HCT116 (cell line): ENCODE data around the gene MIA3.

ENCODE experiments used
- CBX3 ChIP-seq: IDR thresholded peaks from 2 replicates; pipeline ENCODE4 v1.6.1; 2012; ENCODE audit warnings: low read depth
- CTCF ChIP-seq, 3 experiments: fragments of 200-600 bp in 1 of 3; sonication (generic) in 1 of 3; IDR thresholded peaks in 2 of 3; conservative IDR thresholded peaks in 1 of 3; 2 replicates each; pipeline ENCODE4 v1.5.1; 2012 to 2017; ENCODE audit warnings: low read depth in 2 of 3, low read length in 2 of 3, antibody characterized with exemption in 1 of 3, borderline replicate concordance in 1 of 3, control low read depth in 1 of 3, mild to moderate bottlenecking in 1 of 3, mixed read lengths in 1 of 3, mixed run types in 1 of 3, moderate library complexity in 1 of 3; ENCODE audit not compliant: insufficient read depth in 1 of 3
- EZH2 ChIP-seq: fragments of 200-600 bp; sonication (generic); IDR thresholded peaks from 2 replicates; pipeline ENCODE4 v1.6.1; 2017; ENCODE audit warnings: antibody characterized with exemption, mixed run types
- FOSL1 ChIP-seq: IDR thresholded peaks from 2 replicates; pipeline ENCODE4 v1.6.1; 2012; ENCODE audit warnings: low read depth
- JUND ChIP-seq: IDR thresholded peaks from 2 replicates; pipeline ENCODE4 v1.6.1; 2012
- POLR2A ChIP-seq: IDR thresholded peaks from 2 replicates; pipeline ENCODE4 v1.7.0; 2011; ENCODE audit warnings: borderline replicate concordance; ENCODE audit not compliant: insufficient read depth, insufficient read length; ENCODE audit errors: extremely low read depth
- POLR2AphosphoS5 ChIP-seq: IDR thresholded peaks from 2 replicates; pipeline ENCODE4 v1.6.1; 2011; ENCODE audit warnings: mild to moderate bottlenecking, low read depth, low read length, moderate library complexity
- RAD21 ChIP-seq: IDR thresholded peaks from 2 replicates; pipeline ENCODE4 v1.6.1; 2012; ENCODE audit warnings: low read depth, mild to moderate bottlenecking
- TCF7L2 ChIP-seq: IDR thresholded peaks from 2 replicates; pipeline ENCODE4 v1.7.0; 2011; ENCODE audit warnings: borderline replicate concordance, inconsistent platforms; ENCODE audit not compliant: insufficient read depth, insufficient read length; ENCODE audit errors: extremely low read depth
- YY1 ChIP-seq: IDR thresholded peaks from 2 replicates; pipeline ENCODE4 v1.6.1; 2011; ENCODE audit warnings: low read length, low read depth, moderate library complexity, mild to moderate bottlenecking; ENCODE audit not compliant: insufficient replicate concordance; ENCODE audit errors: extremely low read depth

- TF ChIP-seq POLR2A (no peak), TCF7L2 (no peak), POLR2AphosphoS5 (no peak), RAD21 (no peak), CBX3 (no peak), CTCF (IDR thresholded peaks at IDR 0.05 in 2 of 3, conservative IDR thresholded peaks at IDR 0.05 in 1 of 3; ENCODE audit: borderline replicate concordance in 1 of 3, insufficient read depth in 1 of 3, low read depth in 2 of 3, low read length in 2 of 3) (no peak), YY1 (no peak), FOSL1 (no peak), JUND (no peak), EZH2 (no peak)
Measured at GRCh38 chr1:222697203-222697602, 79.3 kb downstream of the MIA3 start.
